ENCODE data around the gene MAST1.

- no peak for TF ChIP-seq POLR2AphosphoS5 (IDR thresholded peaks at IDR 0.05)
- TF ChIP-seq CTCF (IDR thresholded peaks at IDR 0.05), result no peak
- TF ChIP-seq POLR2A (IDR thresholded peaks at IDR 0.05; ENCODE audit: low read depth), result no peak
Observed at GRCh38 chr19:12828494-12828893, 9.8 kb upstream of the MAST1 start.
